Mesendoderm (in vitro differentiated cells): ENCODE data around the gene PLEKHA8.
A peak's percentile ranks its signal among the peaks of the same experiment; 100 is the strongest.

ENCODE experiments used
- DNase-seq: peaks from one replicate; pipeline ENCODE4 v3.0.0; 2013
- H2AK5ac ChIP-seq: 2 replicates; pipeline ENCODE4 v1.6.1; 2013; ENCODE audit warnings: low read length, inconsistent platforms
- H2BK120ac ChIP-seq: 2 replicates; pipeline ENCODE4 v1.6.1; 2013; ENCODE audit warnings: low read depth, mild to moderate bottlenecking, low read length, moderate library complexity, mixed read lengths
- H2BK15ac ChIP-seq: replicated peaks from 2 replicates; pipeline ENCODE4 v1.6.1; 2013; ENCODE audit warnings: low read depth, mild to moderate bottlenecking, moderate library complexity
- H2BK5ac ChIP-seq: 2 replicates; pipeline ENCODE4 v1.6.1; 2013; ENCODE audit warnings: low read length, inconsistent platforms
- H3K18ac ChIP-seq: 2 replicates; pipeline ENCODE4 v1.6.1; 2013; ENCODE audit warnings: mild to moderate bottlenecking, low read length, mixed read lengths
- H3K23ac ChIP-seq: one replicate; pipeline ENCODE4 v1.6.1; 2013; ENCODE audit warnings: low read length
- H3K27ac ChIP-seq: 2 replicates; pipeline ENCODE4 v1.5.1; 2013; ENCODE audit warnings: low read depth, mild to moderate bottlenecking, inconsistent platforms, low read length, moderate library complexity
- H3K27me3 ChIP-seq: 2 replicates; pipeline ENCODE4 v1.6.1; 2013; ENCODE audit warnings: low read length, control low read depth, mild to moderate bottlenecking, inconsistent platforms; ENCODE audit not compliant: insufficient read depth, poor library complexity
- H3K36me3 ChIP-seq: 2 replicates; pipeline ENCODE4 v1.6.1; 2013; ENCODE audit warnings: low read length, inconsistent platforms; ENCODE audit not compliant: control insufficient read depth, insufficient read depth
- H3K4ac ChIP-seq: one replicate; pipeline ENCODE4 v1.6.1; 2013; ENCODE audit warnings: low read depth, mild to moderate bottlenecking, low read length, moderate library complexity
- H3K4me1 ChIP-seq: 2 replicates; pipeline ENCODE4 v1.6.1; 2013; ENCODE audit warnings: low read depth, low read length, inconsistent platforms; ENCODE audit not compliant: control insufficient read depth
- H3K4me2 ChIP-seq: 2 replicates; pipeline ENCODE4 v1.6.1; 2013; ENCODE audit warnings: low read length
- H3K4me3 ChIP-seq: 2 replicates; pipeline ENCODE4 v1.5.1; 2013; ENCODE audit warnings: mild to moderate bottlenecking, low read length
- H3K56ac ChIP-seq: one replicate; pipeline ENCODE4 v1.6.1; 2013; ENCODE audit warnings: low read length
- H3K79me1 ChIP-seq: 2 replicates; pipeline ENCODE4 v1.6.1; 2013; ENCODE audit warnings: low read length, inconsistent platforms
- H3K79me2 ChIP-seq: 2 replicates; pipeline ENCODE4 v1.6.1; 2013; ENCODE audit warnings: mild to moderate bottlenecking, low read length; ENCODE audit not compliant: control insufficient read depth, insufficient read depth
- H3K9ac ChIP-seq: 2 replicates; pipeline ENCODE4 v1.6.1; 2013; ENCODE audit warnings: low read length, inconsistent platforms
- H4K5ac ChIP-seq: one replicate; pipeline ENCODE4 v1.6.1; 2013; ENCODE audit warnings: low read length
- H4K8ac ChIP-seq: one replicate; pipeline ENCODE4 v1.6.1; 2013; ENCODE audit warnings: low read depth, mild to moderate bottlenecking, control low read depth, low read length, moderate library complexity
- WGBS: extraction: QIAGEN DNeasy Blood & Tissue Kit; methylation state at CpG from one replicate; pipeline ENCODE4 v1.1.7; 2013; ENCODE audit warnings: low lambda C conversion rate, missing lambda C conversion rate; ENCODE audit not compliant: insufficient coverage; ENCODE audit errors: extremely low coverage; 5-methylcytosine and 5-hydroxymethylcytosine counted together

PLEKHA8 gene

GRCh38 chr7:29998489-29998888, 29.7 kb upstream of the PLEKHA8 start:
- no peak overlapping the region for H2BK120ac ChIP-seq
- H4K5ac ChIP-seq = no peak overlapping the region
- H3K36me3 ChIP-seq = no peaks in the 10 kb centered on the region
- no peaks in the 10 kb centered on the region for H3K79me2 ChIP-seq
- no peak overlapping the region for H3K9ac ChIP-seq
- H4K8ac ChIP-seq = no peak overlapping the region
- no peak overlapping the region for H3K56ac ChIP-seq
- no peak overlapping the region for H3K4me2 ChIP-seq
- no peaks in the 10 kb centered on the region for H3K4me1 ChIP-seq
- no peak overlapping the region for H2BK5ac ChIP-seq
- H2BK15ac ChIP-seq = no peak overlapping the region
- DNase-seq = no peak
- no peaks in the 10 kb centered on the region for H3K79me1 ChIP-seq
- no peak overlapping the region for H3K18ac ChIP-seq
- no peak overlapping the region for H3K4me3 ChIP-seq
- no peak overlapping the region for H3K4ac ChIP-seq
- H3K27ac ChIP-seq = no peak overlapping the region
- H2AK5ac ChIP-seq = no peak overlapping the region
- no peaks in the 10 kb centered on the region for H3K27me3 ChIP-seq
- no peak overlapping the region for H3K23ac ChIP-seq

GRCh38 chr7:30001998-30002397, 26.2 kb upstream of the PLEKHA8 start:
- no peak overlapping the region for H3K27ac ChIP-seq

DNA sequence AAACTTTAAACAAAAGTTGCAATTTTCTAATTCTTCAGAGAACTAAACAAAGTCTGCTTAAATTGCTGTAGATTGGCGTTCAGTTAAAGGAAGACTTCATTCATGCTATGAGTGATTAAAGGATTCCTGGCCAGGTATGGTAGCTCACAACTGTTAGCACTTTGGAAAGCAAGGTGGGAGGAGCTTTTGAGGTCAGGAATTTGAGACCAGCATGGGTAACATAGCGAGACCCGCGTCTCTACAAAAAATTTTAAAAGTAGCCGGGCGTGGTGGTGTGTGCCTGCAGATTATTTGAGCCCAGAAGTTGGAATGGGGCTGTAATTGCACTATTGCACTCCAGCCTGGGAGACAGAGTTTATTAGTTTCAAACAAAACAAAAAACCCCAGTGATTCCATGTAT, 25.1 kb upstream of the PLEKHA8 start:
- no peak overlapping the region for H4K5ac ChIP-seq
- no peak overlapping the region for H3K18ac ChIP-seq
- H3K79me1 ChIP-seq = no peaks in the 10 kb centered on the region
- no peak overlapping the region for H2AK5ac ChIP-seq
- H3K9ac ChIP-seq = no peak overlapping the region
- H2BK120ac ChIP-seq = no peak overlapping the region
- H3K36me3 ChIP-seq = no peaks in the 10 kb centered on the region
- H2BK5ac ChIP-seq = no peak overlapping the region
- peak; percentile 61 for DNase-seq
- no peaks in the 10 kb centered on the region for H3K4me1 ChIP-seq
- H3K23ac ChIP-seq = no peak overlapping the region
- no peak overlapping the region for H3K27ac ChIP-seq
- no peak overlapping the region for H4K8ac ChIP-seq
- no peak overlapping the region for H3K4me2 ChIP-seq
- WGBS = no CpG with 5 or more reads among the region's 6 CpGs
- no peak overlapping the region for H2BK15ac ChIP-seq
- no peaks in the 10 kb centered on the region for H3K27me3 ChIP-seq
- no peak overlapping the region for H3K4ac ChIP-seq
- H3K4me3 ChIP-seq = no peak overlapping the region
- H3K79me2 ChIP-seq = no peaks in the 10 kb centered on the region
- H3K56ac ChIP-seq = no peak overlapping the region

More at GRCh38 chr7:30001998-30002397, 26.2 kb upstream of the PLEKHA8 start:
- no peak overlapping the region for H3K4ac ChIP-seq
- H4K5ac ChIP-seq = no peak overlapping the region
- no peak overlapping the region for H2BK15ac ChIP-seq
- no peak overlapping the region for H3K4me3 ChIP-seq
- H2BK5ac ChIP-seq = no peak overlapping the region
- DNase-seq = no peak
- no CpG with 5 or more reads among the region's 2 CpGs for WGBS
- no peak overlapping the region for H3K23ac ChIP-seq
- H3K79me2 ChIP-seq = no peaks in the 10 kb centered on the region
- no peaks in the 10 kb centered on the region for H3K36me3 ChIP-seq
- no peaks in the 10 kb centered on the region for H3K4me1 ChIP-seq
- H3K4me2 ChIP-seq = no peak overlapping the region
- H3K18ac ChIP-seq = no peak overlapping the region
- H3K27me3 ChIP-seq = no peaks in the 10 kb centered on the region
- H3K79me1 ChIP-seq = no peaks in the 10 kb centered on the region
- no peak overlapping the region for H3K9ac ChIP-seq
- no peak overlapping the region for H2BK120ac ChIP-seq
- no peak overlapping the region for H3K56ac ChIP-seq
- H4K8ac ChIP-seq = no peak overlapping the region
- no peak overlapping the region for H2AK5ac ChIP-seq

GRCh38 chr7:30005464-30005863, 22.7 kb upstream of the PLEKHA8 start:
- H4K8ac ChIP-seq = no peak overlapping the region
- no peak overlapping the region for H3K27ac ChIP-seq
- H2BK120ac ChIP-seq = no peak overlapping the region
- H3K4ac ChIP-seq = no peak overlapping the region
- no peak overlapping the region for H3K4me2 ChIP-seq
- H2BK15ac ChIP-seq = no peak overlapping the region
- H3K56ac ChIP-seq = no peak overlapping the region
- no CpG with 5 or more reads among the region's 3 CpGs for WGBS
- no peaks in the 10 kb centered on the region for H3K79me1 ChIP-seq
- no peak overlapping the region for H3K23ac ChIP-seq
- H3K4me1 ChIP-seq = no peaks in the 10 kb centered on the region
- H3K27me3 ChIP-seq = no peaks in the 10 kb centered on the region
- no peaks in the 10 kb centered on the region for H3K36me3 ChIP-seq
- no peak for DNase-seq
- H3K4me3 ChIP-seq = no peak overlapping the region
- H3K9ac ChIP-seq = no peak overlapping the region
- no peak overlapping the region for H4K5ac ChIP-seq
- no peak overlapping the region for H2AK5ac ChIP-seq
- no peaks in the 10 kb centered on the region for H3K79me2 ChIP-seq
- H3K18ac ChIP-seq = no peak overlapping the region
- no peak overlapping the region for H2BK5ac ChIP-seq

- H3K4ac ChIP-seq = no peak overlapping the region
- H4K8ac ChIP-seq = no peak overlapping the region
- no peak overlapping the region for H3K18ac ChIP-seq
- no peak overlapping the region for H2BK120ac ChIP-seq
- no peak overlapping the region for H3K27ac ChIP-seq
- H3K4me3 ChIP-seq = no peak overlapping the region
- H4K5ac ChIP-seq = no peak overlapping the region
- no peak overlapping the region for H3K9ac ChIP-seq
- DNase-seq = no peak
- no peak overlapping the region for H3K23ac ChIP-seq
- H3K79me1 ChIP-seq = no peaks in the 10 kb centered on the region
- 100% methylated on average over 1 of the region's 6 CpGs for WGBS
- no peak overlapping the region for H3K4me2 ChIP-seq
- H3K4me1 ChIP-seq = no peaks in the 10 kb centered on the region
- H3K56ac ChIP-seq = no peak overlapping the region
- H2AK5ac ChIP-seq = no peak overlapping the region
- peaks cover 1% of the 10 kb centered on the region for H3K36me3 ChIP-seq
- no peaks in the 10 kb centered on the region for H3K27me3 ChIP-seq
- H3K79me2 ChIP-seq = no peaks in the 10 kb centered on the region
- H2BK5ac ChIP-seq = no peak overlapping the region
- no peak overlapping the region for H2BK15ac ChIP-seq
Measured at GRCh38 chr7:30010021-30010420, 18.2 kb upstream of the PLEKHA8 start.

DNA sequence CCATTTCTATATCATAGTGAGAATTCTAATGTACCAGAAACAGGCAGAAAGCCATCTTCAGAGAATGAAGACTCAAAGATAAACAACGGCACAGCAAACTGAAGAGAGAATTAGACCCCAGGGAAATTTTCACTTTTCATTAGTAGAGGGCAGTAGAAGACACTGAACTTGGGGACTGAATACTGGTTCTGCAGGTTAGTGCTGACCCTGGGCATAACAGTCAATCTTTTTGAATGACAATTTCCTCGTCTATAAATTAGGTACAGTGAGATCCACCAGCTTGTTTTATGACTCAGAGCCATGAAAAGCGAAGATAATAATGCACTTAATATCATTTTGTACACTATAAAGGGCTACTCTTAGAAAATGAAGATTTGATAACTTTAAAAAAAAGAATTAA, 15.5 kb upstream of the PLEKHA8 start:
- no peak overlapping the region for H4K5ac ChIP-seq
- H3K27ac ChIP-seq = no peak overlapping the region
- DNase-seq = no peak
- H2BK5ac ChIP-seq = no peak overlapping the region
- H3K56ac ChIP-seq = no peak overlapping the region
- no peaks in the 10 kb centered on the region for H3K79me2 ChIP-seq
- no peak overlapping the region for H3K23ac ChIP-seq
- no peak overlapping the region for H3K4me3 ChIP-seq
- H3K27me3 ChIP-seq = no peaks in the 10 kb centered on the region
- H4K8ac ChIP-seq = no peak overlapping the region
- no peak overlapping the region for H2AK5ac ChIP-seq
- WGBS = no CpG with 5 or more reads among the region's 3 CpGs
- H3K4me1 ChIP-seq = no peaks in the 10 kb centered on the region
- H3K9ac ChIP-seq = no peak overlapping the region
- no peaks in the 10 kb centered on the region for H3K79me1 ChIP-seq
- peaks cover 1% of the 10 kb centered on the region for H3K36me3 ChIP-seq
- H2BK120ac ChIP-seq = no peak overlapping the region
- no peak overlapping the region for H3K18ac ChIP-seq
- no peak overlapping the region for H2BK15ac ChIP-seq
- H3K4me2 ChIP-seq = no peak overlapping the region
- H3K4ac ChIP-seq = no peak overlapping the region
